Esophagus muscularis mucosa (tissue), 4 donors: Measurements from ENCODE around the gene ZIC4.

Experiments used
- CTCF ChIP-seq, 3 experiments: fragments of 200-600 bp in 2 of 3; fragments of 450-650 bp in 1 of 3; sonication (generic) in 2 of 3; IDR thresholded peaks; one replicate each; pipeline ENCODE4 v1.5.1; 2017 to 2019; ENCODE audit warnings: antibody characterized with exemption in 3 of 3, mild to moderate bottlenecking in 2 of 3, moderate library complexity in 1 of 3
- EP300 ChIP-seq: sonication (generic); formaldehyde crosslinking; IDR thresholded peaks from one replicate; pipeline ENCODE4 v1.6.1; 2017; ENCODE audit warnings: antibody characterized with exemption
- POLR2A ChIP-seq: fragments of 450-650 bp; IDR thresholded peaks from one replicate; pipeline ENCODE4 v1.6.1; 2017; ENCODE audit warnings: antibody characterized with exemption, moderate library complexity, mild to moderate bottlenecking, low read depth
- POLR2AphosphoS5 ChIP-seq, 2 donors: sonication (generic); formaldehyde crosslinking; IDR thresholded peaks; one replicate each; pipeline ENCODE4 v1.6.1; 2017; ENCODE audit warnings: antibody characterized with exemption in 2 of 2

- TF ChIP-seq CTCF (IDR thresholded peaks at IDR 0.05), result no peak
- TF ChIP-seq POLR2A, result no peak
- TF ChIP-seq POLR2AphosphoS5 (IDR thresholded peaks at IDR 0.05), result no peak
- no peak for TF ChIP-seq EP300
Measured at GRCh38 chr3:147384210-147385058, 21.9 kb downstream of the ZIC4 start.
